HUES64 (cell line): ENCODE results near the gene TXK.

Experiments
- H3K27ac ChIP-seq: 2 replicates; pipeline ENCODE4 v1.7.0; 2013; ENCODE audit warnings: low read depth, low read length, inconsistent platforms
- H3K27me3 ChIP-seq: 2 replicates; pipeline ENCODE4 v1.6.1; 2013; ENCODE audit warnings: mild to moderate bottlenecking, low read length; ENCODE audit not compliant: insufficient read depth
- H3K36me3 ChIP-seq: 2 replicates; pipeline ENCODE4 v1.6.1; 2013; ENCODE audit warnings: mild to moderate bottlenecking, low read length; ENCODE audit not compliant: insufficient read depth
- H3K4me1 ChIP-seq: 2 replicates; pipeline ENCODE4 v1.6.1; 2013; ENCODE audit warnings: mild to moderate bottlenecking, low read length, moderate library complexity; ENCODE audit not compliant: insufficient read depth
- H3K4me3 ChIP-seq: 2 replicates; pipeline ENCODE4 v1.5.1; 2013; ENCODE audit warnings: mild to moderate bottlenecking, low read length, moderate library complexity
- H3K9ac ChIP-seq: 2 replicates; pipeline ENCODE4 v1.6.1; 2013; ENCODE audit warnings: mild to moderate bottlenecking, low read depth, low read length
- H3K9me3 ChIP-seq: 2 replicates; pipeline ENCODE4 v1.6.1; 2013; ENCODE audit warnings: low read depth, low read length; ENCODE audit not compliant: insufficient read depth
- WGBS: fragments of 150-250, 120-280 bp; methylation state at CpG from one replicate; pipeline ENCODE4 v1.1.7; 2013; ENCODE audit warnings: missing lambda C conversion rate; 5-methylcytosine and 5-hydroxymethylcytosine counted together

Gene TXK

DNA sequence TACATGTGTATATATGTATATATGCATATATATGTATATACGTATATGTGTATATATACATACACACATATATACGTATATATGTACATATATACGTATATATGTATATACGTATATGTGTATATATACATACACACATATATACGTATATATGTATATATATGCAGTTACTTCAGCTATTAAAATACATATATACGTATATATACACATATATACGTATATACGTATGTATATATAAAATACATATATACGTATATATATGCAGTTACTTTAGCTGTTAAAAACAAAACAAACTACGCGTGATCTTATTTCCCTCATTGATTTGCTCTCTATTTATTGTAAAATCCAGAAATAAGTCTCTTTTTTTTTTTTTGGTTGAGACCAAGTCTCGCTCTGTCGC lies 13.9 kb downstream of the TXK start:
- 85% methylated on average over 4 of the region's 13 CpGs for WGBS
- H3K9me3 ChIP-seq: no peaks in the 10 kb centered on the region
- no peak overlapping the region for H3K4me3 ChIP-seq
- no peaks in the 10 kb centered on the region; the same call in 1 of the 2 replicates for H3K4me1 ChIP-seq
- no peaks in the 10 kb centered on the region for H3K27me3 ChIP-seq
- H3K36me3 ChIP-seq: no peaks in the 10 kb centered on the region
- H3K9ac ChIP-seq: no peak overlapping the region
- no peak overlapping the region for H3K27ac ChIP-seq

DNA sequence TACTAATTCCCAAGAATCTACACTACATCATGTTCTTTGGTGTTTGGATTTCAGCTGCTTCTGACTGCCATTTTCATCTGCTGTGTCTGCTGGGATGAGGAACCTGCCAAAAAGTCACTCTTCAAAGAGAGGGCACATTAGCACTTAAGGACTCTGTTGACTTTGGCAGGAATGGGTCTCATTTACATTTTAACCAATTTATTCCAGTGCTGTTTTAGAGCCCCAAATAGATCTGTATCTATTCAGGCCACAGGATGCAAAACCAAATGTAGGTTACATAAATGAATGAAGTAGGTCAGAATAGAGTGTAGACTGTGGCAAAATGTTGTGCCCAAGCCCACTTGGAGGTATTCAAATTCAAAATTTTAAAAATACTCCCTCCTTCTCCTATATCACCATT lies 14.4 kb downstream of the TXK start:
- Histone ChIP-seq H3K27ac (no peak overlapping the region), H3K27me3 (no peaks in the 10 kb centered on the region), H3K4me1 (no peaks in the 10 kb centered on the region; the same call in 1 of the 2 replicates)

DNA sequence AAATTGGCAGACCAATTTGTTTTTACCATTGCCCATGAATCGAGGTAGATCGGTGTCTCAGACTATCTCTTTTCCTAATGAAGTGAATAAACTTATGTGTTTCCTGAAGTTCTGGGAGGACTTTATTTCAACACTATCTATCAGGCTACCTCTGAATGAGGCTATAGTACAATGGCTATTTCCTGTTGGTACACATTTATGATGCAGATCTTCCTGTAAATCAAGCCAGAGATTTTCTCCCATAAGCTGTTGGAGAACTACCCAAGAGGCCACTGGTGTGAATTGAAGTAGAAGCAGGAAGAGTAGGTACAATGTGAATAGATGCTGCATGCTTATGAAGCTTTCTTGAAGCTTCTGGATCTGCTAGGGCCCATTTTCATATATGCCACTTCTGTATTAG lies 16.0 kb downstream of the TXK start:
- Histone ChIP-seq H3K27me3 (no peaks in the 10 kb centered on the region), H3K36me3 (no peaks in the 10 kb centered on the region), H3K4me3 (no peak overlapping the region), H3K9me3 (no peaks in the 10 kb centered on the region), H3K9ac (no peak overlapping the region), H3K27ac (no peak overlapping the region), H3K4me1 (peaks cover 9% of the 10 kb centered on the region; the same call in 1 of the 2 replicates)
- WGBS: 97% methylated on average over 2 of the region's 2 CpGs

More for the DNA sequence above, 14.4 kb downstream of the TXK start:
- Histone ChIP-seq H3K36me3 (no peaks in the 10 kb centered on the region), H3K9ac (no peak overlapping the region), H3K9me3 (no peaks in the 10 kb centered on the region), H3K4me3 (no peak overlapping the region)

DNA sequence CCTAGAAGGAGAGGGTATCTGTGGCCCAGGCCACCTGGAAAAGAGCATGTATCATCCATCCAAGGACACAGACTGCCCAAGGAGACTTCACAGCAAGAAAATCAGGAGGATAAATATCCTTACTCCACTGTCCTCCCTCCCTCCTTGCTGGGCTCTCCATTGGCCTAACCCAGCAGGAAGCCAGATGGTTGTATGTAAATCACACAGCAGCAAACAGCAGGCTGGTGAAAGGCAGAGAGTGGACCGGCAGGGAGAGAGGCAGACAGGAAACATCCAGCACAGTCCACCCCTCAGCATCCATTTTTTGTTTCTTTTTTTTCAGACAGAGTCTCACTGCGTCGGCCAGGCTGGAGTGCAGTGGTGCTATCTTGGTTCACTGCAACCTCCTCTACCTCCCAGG lies 17.5 kb downstream of the TXK start:
- 69% methylated on average over 3 of the region's 3 CpGs for WGBS
- peaks cover 19% of the 10 kb centered on the region for H3K4me1 ChIP-seq
- H3K9me3 ChIP-seq: no peaks in the 10 kb centered on the region
- H3K27ac ChIP-seq: no peak overlapping the region
- no peaks in the 10 kb centered on the region for H3K36me3 ChIP-seq
- no peak overlapping the region for H3K9ac ChIP-seq
- H3K4me3 ChIP-seq: no peak overlapping the region
- no peaks in the 10 kb centered on the region for H3K27me3 ChIP-seq

DNA sequence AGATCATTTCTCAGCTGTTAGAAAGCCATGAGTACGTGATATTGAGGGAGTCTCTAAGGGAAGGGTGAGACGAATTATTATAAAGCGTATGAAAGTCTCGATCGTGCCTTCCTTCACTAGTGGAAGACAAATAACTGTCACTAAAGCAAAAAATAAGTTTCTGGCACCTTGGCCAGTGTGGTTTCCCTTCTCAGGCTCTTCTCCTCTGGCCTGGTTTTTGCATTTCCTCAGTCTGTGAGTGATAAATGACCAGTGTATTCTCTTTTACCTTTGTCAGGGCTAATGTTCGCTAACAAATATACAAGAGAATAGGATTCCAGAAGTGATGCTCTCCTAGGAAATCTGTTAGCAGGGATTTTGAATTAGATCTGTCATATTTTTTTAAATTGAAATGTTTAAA lies 19.6 kb downstream of the TXK start:
- Histone ChIP-seq H3K36me3 (no peaks in the 10 kb centered on the region), H3K27ac (no peak overlapping the region), H3K4me3 (no peak overlapping the region), H3K9me3 (no peaks in the 10 kb centered on the region), H3K9ac (no peak overlapping the region), H3K4me1 (peaks cover 35% of the 10 kb centered on the region), H3K27me3 (no peaks in the 10 kb centered on the region)
- WGBS: 95% methylated on average over 6 of the region's 6 CpGs

DNA sequence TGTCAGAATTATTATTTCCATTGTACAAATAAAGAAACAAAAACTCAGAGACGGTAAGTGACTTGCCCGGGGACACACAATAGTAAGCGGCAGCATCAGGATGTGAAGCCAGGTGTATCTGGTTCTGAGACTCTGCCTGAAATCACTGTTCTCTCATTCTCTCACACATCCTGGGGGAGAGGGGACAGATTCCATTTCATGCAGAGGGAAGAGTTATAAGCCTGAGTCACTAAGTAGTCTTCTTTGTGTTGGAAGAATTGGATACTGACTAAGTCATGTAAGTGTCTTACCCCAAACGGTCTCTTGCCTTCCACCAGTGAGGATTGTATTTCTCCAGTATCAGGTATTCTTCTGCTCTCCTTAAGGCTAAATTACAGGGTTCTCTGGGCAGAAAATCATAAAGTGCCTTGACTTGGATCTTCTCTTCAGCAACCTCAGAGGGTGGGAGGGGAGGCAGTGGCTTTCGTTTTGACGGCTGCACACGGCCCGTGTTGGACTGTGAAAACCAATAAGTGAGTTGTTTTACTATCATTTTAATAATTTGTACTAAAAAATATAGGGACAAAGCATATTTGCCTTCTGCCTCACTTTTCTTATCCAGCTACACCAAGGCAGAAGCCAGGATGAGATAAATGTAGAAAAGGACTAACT lies 21.9 kb downstream of the TXK start:
- Histone ChIP-seq H3K27ac (no peak overlapping the region), H3K27me3 (no peaks in the 10 kb centered on the region), H3K9me3 (no peaks in the 10 kb centered on the region), H3K4me3 (no peak overlapping the region), H3K4me1 (peaks cover 41% of the 10 kb centered on the region), H3K9ac (no peak overlapping the region), H3K36me3 (no peaks in the 10 kb centered on the region)
- WGBS: 82% methylated on average over 5 of the region's 8 CpGs

DNA sequence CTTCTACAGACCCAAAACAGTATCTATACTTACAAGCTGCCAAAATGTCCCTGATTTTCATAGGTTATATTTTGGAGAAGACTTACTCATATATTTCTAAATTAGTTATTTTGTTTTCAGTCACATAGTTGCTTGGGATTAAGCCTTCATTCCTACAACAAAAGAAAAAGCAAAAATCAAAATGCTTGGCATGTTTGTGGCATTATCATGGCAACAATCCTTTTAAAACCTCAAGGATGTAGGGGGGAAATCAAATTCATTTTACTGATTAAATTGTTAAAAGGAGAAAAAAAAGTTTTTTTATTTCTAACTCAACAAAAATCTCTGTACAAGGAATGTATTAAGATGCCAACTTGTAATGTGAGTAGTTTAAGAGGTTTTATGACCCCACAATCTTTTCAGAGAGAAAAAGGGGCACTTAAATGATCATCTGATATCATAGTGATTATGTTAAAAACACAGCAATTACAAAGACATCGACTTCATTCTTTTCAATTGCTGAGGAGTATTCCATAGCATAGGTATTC lies 23.5 kb downstream of the TXK start:
- H3K36me3 ChIP-seq: no peaks in the 10 kb centered on the region
- H3K27me3 ChIP-seq: no peaks in the 10 kb centered on the region
- H3K27ac ChIP-seq: no peak overlapping the region
- H3K4me1 ChIP-seq: peaks cover 41% of the 10 kb centered on the region
- H3K4me3 ChIP-seq: no peak overlapping the region
- 100% methylated on average over 1 of the region's 1 CpG for WGBS
- H3K9ac ChIP-seq: no peak overlapping the region
- no peaks in the 10 kb centered on the region for H3K9me3 ChIP-seq

DNA sequence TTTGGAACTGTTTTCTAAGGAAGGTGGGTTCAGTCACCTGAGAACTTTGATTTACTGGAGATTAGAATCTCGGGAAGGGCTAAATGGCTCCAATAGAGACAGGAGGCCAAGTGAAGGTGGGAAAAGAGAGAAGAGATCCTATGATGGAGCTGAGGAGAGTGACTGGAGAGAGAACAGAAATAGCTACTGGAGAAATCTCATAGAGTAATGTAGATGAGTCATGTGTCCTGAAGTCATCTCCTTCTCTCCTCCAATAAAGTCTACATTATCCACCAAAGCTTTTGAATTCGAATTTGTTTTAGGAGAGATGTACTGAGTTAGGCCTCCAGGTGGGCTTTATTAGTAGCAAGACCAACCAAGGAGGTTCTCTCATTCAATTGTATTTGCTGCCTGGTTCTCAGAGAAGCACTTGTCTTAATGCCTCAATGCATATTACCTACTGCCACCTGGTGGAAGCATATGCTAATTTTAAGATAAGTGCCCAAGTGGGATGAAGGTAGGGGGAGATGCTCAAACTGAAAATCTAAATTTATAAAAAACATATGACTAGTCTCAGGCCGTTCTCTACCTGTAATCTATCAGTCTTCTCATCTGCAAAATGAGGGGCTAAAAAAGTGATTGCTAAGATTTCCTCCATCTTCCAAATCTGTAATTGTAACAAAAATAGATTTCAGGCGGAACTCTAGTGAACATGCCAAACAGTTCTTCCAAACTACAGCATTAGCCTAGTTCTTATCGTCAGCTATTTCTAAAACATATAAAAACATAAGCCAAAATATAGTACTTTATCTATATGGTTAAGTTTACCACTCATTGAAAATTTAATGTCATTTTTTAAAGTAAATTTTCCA lies 24.4 kb downstream of the TXK start:
- Histone ChIP-seq H3K9me3 (no peaks in the 10 kb centered on the region), H3K4me3 (no peak overlapping the region), H3K4me1 (peaks cover 41% of the 10 kb centered on the region), H3K27me3 (no peaks in the 10 kb centered on the region), H3K36me3 (no peaks in the 10 kb centered on the region), H3K27ac (no peak overlapping the region), H3K9ac (no peak overlapping the region)
- 79% methylated on average over 5 of the region's 5 CpGs for WGBS

DNA sequence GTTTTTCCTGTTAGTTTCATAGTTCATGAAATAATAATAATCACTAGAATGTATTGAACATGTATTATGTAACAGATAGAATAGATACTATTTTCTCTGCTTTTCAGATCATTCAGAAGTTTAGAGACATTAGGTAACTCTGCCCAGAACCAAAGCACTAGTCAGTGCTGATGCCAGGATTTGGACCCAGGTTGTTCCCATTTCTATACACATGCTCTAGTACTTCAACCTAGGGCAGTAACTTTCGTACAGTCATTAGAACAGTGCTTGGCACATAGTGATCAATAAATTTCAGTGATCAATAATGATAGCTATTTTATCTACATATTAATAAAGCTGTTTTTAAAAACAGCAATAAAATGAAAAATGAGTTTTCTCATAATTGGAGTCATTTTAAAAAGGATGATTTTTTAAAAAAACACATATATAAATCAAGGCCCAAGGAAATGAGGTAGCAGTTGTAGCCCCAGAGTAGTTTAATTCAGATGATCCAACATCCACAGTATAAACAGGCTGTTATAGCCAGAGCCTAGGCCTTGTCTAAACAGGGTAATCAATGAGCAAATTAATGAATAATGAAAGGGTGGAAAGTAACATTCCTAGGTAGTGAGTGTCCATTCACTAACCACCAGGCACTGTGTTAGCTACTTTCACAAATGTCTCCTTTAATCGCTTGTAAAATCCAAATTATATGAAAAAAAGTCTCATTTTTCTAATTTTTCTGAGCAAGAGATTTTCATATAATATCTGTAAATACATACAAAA lies 25.6 kb downstream of the TXK start:
- Histone ChIP-seq H3K9me3 (no peaks in the 10 kb centered on the region), H3K27ac (no peak overlapping the region), H3K27me3 (no peaks in the 10 kb centered on the region), H3K4me3 (no peak overlapping the region), H3K4me1 (peaks cover 33% of the 10 kb centered on the region), H3K36me3 (no peaks in the 10 kb centered on the region), H3K9ac (no peak overlapping the region)
- WGBS: 100% methylated on average over 2 of the region's 2 CpGs

DNA sequence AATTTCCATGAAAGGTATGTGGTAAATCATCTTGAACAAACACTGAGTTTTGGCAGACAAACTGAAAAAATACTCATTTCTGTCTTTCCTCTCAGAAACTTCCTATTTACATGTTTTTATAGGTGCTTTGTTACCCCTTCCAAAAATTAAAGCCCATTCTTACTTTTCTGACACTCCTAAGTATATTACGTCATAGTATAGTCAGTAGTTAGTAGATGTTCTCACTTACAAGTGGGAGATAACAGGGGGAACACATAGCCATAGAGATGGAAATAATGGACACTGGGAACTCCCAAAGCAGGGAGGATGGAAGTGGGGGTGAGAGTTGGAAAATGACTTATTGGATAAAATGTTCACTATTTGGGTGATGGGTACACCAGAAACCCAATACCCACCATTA lies 28.8 kb downstream of the TXK start:
- 100% methylated on average over 1 of the region's 1 CpG for WGBS
- no peak overlapping the region for H3K9ac ChIP-seq
- H3K27me3 ChIP-seq: no peaks in the 10 kb centered on the region
- no peak overlapping the region for H3K4me3 ChIP-seq
- no peaks in the 10 kb centered on the region for H3K36me3 ChIP-seq
- peaks cover 14% of the 10 kb centered on the region for H3K4me1 ChIP-seq
- no peak overlapping the region for H3K27ac ChIP-seq
- no peaks in the 10 kb centered on the region for H3K9me3 ChIP-seq
